CD4-positive, alpha-beta T cell treated with Interleukin-17A for 4 hours (primary cell): ENCODE data around the gene MAP1S.
"Not testable (repeated sequence)": the region's sequence is repeated elsewhere in the genome, so short reads cannot be mapped to it uniquely, and the experiment has no call there.

Experiments
- DNase-seq: peaks from one replicate; pipeline ENCODE4 v3.0.0-alpha.2; 2020; ENCODE audit warnings: mixed read lengths

The MAP1S gene

DNA sequence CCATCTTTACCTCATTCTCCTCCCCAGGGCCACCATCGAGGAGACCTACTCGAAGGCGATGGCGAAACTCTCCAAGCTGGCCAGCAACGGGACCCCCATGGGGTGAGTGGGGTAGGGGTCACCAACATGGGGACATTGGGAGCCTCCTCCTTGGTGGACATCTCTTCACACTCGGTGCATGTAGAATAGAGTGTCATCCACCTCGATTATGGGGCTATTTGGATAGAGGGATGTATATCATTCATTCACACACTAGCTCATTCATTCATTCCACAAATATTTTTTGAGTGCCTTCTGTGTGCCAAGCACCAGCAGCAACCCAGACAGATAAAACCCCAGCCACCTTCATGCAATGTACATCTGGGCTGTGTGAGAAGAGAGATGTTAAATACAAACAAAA is 45.1 kb downstream of the MAP1S start:
- no peak for DNase-seq

- DNase-seq: no peak
Measured at GRCh38 chr19:17765069-17765618, 45.9 kb downstream of the MAP1S start.

DNA sequence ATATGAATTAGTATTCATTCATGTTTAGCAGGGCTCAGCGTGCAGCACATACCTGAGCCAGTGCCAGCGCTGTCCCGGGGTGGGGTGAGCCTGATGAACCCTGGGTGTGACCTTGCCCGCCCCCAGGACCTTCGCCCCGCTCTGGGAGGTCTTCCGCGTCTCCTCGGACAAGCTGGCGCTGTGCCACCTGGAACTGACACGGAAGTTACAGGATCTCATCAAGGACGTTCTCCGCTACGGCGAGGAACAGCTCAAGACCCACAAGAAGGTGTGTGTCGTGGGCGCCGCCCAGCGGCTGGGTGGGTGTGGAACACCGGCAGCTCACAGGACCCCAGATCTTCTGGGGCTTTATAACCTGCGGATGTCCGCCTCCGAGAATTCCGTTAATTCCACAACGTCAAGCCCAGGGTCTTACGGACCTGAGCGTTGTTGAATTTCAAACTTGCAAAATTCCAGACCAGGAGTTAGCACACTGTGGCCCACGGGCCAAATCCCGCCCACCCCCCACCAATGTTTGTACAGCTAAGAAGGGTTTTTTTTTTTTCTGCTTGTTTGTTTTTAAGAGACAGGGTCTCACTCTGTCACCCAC is 47.4 kb downstream of the MAP1S start:
- peak; percentile 63 for DNase-seq

- DNase-seq: no peak
Measured at GRCh38 chr19:17767559-17767958, 48.3 kb downstream of the MAP1S start.

- no peak for DNase-seq
Measured at GRCh38 chr19:17770613-17771012, 51.3 kb downstream of the MAP1S start.

GRCh38 chr19:17772172-17772571 is 52.9 kb downstream of the MAP1S start:
- DNase-seq: no peak

DNA sequence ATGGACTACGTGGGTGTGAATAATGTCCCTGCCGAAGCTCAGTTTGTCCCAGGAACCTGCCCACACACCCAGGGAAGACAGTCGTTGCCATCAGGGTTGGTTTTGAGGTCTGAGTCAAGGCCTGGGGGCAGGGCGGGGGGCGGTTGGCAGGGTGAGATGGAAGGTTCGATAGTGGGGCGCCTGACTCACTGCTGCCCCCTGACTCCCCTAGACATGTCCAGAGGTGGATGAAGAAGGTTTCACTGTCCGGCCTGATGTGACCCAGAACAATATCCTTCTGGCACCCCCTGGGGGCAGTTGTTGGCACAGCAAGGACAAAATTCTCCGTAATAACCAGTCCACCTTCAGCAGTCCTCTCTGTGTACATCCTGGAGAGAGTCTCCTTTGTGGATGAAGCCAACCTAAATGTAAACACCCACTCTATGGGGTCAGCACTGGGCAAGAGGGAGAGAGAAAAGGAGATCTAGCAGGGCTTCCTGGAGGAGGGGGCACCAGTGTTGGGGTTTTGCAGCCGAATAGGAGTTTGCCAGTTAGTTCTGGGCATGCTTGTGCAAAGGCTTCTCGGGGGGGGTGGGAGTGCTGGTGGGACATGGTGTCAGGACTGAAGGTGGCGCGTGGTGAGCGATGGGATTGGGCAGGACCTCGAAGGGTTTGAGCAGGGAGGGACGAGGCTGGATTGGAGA is 56.1 kb downstream of the MAP1S start:
- DNase-seq: peak; percentile 60

GRCh38 chr19:17775991-17776803 is 56.9 kb downstream of the MAP1S start:
- no peak for DNase-seq

DNA sequence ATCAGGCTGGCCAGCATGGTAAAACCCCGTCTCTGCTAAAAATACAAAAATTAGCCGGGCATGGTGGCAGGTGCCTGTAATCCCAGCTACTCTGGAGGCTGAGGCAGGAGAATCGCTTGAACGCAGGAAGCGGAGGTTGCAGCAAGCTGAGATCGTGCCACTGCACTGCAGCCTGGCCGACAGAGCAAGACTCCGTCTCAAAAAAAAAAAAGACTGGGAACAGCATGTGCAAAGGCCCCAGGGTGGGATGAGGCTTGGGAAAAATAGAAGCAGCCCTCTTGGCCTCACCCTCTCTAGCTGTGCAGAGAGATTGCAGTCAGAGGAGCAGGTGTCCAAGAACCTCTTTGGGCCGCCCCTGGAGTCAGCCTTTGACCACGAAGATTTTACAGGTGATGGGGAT is 58.6 kb downstream of the MAP1S start:
- DNase-seq: not testable (repeated sequence)

- DNase-seq: peak; percentile 40
Measured at GRCh38 chr19:17778251-17778967, 59.1 kb downstream of the MAP1S start.

- peak; percentile 21 for DNase-seq
Measured at GRCh38 chr19:17778968-17779929, 60.0 kb downstream of the MAP1S start.

DNA sequence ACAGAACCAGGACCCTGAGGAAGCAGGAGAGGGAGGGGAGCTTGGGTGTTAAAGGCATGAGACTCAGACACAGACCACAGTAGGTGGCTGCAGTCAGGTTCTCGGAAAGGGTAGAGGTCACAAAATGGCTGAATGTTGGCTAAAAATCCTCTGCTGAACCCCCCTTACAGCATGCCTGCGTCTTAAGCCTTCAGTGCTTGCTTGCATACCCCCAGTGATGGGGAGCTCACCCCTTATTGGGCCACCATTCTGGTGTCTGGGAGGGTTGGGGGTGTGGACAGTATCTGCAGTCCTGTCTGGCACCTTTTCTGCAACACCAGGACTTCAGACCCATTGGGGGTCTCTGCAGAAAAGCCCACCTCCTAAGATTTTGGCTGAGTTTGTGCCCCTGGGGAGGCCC is 61.5 kb downstream of the MAP1S start:
- DNase-seq: no peak

GRCh38 chr19:17783721-17784120 is 64.4 kb downstream of the MAP1S start:
- DNase-seq: not testable (repeated sequence)
